ENCODE results near the gene C9orf85.
"Not testable (repeated sequence)": the region's sequence is repeated elsewhere in the genome, so short reads cannot be mapped to it uniquely, and the experiment has no call there.

The C9orf85 gene, protein sequence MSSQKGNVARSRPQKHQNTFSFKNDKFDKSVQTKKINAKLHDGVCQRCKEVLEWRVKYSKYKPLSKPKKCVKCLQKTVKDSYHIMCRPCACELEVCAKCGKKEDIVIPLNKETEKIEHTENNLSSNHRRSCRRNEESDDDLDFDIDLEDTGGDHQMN

DNA sequence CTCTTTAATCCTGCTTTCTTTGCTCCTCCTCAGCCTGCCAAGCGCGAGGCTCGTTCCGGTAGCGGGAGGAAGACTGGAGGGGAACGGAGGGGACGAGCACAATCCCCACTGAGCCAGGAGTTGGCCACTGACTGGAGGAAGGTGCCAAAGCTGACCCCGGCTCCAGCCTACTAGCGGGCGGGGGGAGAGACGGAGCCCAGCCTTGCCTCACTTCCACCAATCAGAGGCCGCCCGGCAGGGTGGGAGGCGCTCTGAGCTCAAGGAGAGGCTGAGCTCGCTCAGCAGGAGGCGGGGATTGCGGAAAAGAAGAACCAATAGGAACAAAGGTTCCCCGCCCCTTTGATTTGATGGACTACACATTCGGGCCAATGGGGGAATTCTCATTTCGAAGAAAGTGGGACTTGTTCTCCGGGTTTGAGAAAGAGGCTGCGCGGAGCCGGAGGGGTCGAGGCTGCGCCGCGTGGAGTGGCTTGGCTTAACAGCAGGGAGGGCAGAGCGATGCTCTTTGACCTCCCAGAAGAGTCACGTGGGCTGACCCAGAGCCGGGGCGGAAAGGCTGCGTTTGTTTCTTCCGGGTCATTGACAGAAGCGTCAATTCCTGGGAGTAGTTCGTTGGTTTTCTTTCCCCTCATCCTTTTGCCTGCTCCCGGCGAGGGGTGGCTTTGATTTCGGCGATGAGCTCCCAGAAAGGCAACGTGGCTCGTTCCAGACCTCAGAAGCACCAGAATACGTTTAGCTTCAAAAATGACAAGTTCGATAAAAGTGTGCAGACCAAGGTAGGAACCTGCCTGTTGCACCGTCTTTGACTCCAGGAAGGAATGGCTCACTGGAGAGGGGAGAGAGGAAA lies at the start of gene C9orf85, which contains the start of gene ABHD17B:
Gene C9orf85 (plus strand): TSS at position 579 of the 847 bp plus-strand sequence. CDS start 96 bp downstream, at position 675.
Gene ABHD17B (minus strand): TSS at position 133 of the 847 bp plus-strand sequence. CDS start 36,113 bp downstream, outside the sequence.
- peak; percentile 90 to 93 (median 92) for DNase-seq (ENCODE audit: low read depth in 3 of 3)

DNA sequence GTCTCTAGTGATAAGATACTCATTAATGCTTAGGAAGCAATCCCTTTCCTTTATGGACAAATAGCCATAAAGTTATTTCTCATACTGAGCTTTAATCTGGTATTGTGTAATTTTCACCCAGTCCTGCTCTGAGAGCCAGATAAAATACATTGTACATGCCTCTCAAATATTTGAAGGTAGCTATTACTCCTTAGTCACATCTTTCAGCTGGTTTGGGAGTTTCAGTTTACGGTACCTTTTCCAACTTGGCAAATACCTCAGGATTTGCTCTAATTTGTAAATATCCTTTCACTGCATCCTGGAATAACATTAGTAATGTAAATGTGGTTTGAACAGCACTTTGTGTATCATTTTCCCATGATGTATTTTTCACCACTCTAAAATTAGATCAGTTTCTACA lies 47.8 kb upstream of the C9orf85 start:
- DNase-seq (ENCODE audit: low read depth in 3 of 3), result no peak

DNA sequence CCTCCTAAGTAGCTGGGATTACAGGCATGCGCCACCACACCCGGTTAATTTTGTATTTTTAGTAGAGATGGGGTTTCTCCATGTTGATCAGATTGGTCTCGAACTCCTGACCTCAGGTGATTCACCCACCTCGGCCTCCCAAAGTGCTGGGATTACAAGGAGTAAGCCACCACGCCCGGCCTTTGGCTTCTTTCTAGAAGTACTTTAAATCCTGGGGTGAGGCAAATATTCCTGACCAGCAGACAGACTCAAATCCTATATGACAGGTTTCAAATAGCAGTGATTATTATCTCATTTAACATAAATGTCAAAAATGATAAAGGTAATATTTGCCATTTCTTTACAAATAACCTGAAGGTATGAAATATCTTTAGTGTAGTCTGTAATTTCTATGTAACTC lies 36.1 kb upstream of the C9orf85 start:
- no peak for DNase-seq (ENCODE audit: low read depth in 3 of 3)

DNA sequence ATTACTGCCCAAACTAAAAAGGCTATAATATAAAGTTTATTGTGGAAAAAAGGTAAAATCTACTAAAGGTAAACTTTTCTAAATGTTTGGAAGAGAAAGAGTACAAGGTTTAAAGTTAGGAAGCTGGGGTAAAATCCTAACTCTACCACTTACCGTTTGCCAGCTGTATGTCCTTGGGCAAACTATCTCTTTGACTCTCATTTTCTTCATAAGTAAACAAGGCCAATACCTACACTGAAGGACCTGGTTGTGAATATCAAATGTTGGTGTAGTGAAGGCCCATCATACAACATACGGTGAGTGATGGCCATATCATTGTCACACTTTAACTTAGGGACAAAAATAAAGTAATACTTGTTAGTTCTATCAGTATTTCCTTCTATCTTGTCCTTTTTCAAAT lies 35.3 kb upstream of the C9orf85 start:
- DNase-seq (ENCODE audit: low read depth in 3 of 3), result no peak

DNA sequence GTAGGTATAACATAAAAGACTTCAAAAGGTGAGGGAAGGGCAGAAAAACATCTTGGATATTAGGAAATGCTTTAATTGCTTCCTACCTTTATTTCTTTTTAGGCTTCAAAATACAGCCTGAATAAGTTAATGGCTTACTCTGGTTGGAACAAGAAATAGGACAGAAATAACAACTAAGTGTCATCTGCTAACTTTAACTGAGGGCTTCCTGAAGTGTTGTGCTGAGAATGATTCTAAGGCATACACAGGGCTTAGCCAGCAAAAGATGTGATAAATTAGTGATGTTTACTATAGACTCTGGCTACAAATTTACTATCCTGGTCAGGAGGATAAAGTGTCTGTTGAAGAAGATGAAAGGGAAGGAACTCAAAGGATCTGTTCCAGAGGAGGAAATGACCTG lies 34.6 kb upstream of the C9orf85 start:
- no peak for DNase-seq (ENCODE audit: low read depth in 3 of 3)

DNA sequence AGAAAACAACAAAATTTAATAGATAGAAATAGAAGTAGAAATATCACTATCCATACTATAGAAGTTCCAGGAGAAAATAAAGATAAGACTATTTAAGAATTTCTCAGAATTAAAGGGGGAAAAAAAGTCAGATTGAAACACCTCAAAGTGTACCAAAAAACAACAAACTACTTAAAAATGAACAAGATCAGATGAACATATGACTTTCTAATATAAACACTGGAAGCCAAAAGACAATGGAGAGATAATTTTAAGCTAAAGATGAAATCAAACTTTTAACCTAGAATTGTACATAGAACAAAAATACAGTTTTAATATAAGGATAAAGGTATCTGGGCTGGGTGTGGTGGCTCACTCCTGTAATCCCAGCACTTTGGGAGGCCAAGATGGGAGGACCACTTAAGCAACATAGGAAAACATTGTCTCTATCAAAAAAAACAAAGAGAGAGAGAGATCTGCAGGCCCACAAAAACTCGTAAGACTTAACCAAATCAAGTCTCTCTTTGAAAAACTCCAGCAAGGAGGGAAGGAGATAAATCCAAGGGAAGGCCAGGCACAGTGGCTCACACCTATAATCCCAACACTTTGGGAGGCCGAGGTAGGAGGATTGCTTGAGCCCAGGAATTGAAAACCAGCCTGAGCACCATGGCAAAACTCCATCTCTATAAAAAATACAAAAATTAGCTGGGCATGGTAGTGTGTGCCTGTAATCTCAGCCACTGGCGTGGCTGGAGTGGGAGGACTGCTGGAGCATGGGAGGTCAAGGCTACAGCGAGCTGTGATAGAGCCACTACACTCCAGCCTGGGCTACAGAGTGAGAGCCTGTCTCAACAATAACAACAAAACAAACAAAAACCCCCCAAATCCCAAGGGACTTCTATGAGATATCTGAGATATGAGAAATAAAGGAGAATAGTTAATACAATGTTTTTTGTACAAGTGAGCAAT lies 32.8 kb upstream of the C9orf85 start:
- no peak for DNase-seq (ENCODE audit: low read depth in 3 of 3)

DNA sequence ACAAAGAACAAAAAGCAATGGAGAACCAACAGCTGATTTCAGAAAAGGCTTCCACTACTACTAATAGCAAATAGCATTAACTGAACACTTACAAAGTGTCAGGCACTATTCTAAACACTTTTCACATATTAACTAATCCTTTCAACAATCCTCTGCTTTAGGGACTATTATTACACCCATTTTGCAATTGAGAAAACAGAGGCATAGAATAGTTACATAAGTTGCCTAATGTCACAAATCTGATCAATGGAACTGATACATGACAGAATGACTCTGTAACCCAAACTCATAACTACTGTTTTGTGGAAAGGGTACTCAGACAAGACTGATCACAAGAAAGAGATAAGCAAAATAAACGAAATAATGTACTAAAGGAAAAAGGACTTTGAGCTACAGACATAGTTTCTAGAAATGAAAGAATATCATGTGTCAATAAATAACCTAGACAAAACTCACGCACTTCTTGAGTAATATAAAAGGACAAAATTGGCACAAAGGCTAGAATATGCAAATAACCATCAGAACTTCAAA lies 31.7 kb upstream of the C9orf85 start:
- no peak for DNase-seq (ENCODE audit: low read depth in 3 of 3)

DNA sequence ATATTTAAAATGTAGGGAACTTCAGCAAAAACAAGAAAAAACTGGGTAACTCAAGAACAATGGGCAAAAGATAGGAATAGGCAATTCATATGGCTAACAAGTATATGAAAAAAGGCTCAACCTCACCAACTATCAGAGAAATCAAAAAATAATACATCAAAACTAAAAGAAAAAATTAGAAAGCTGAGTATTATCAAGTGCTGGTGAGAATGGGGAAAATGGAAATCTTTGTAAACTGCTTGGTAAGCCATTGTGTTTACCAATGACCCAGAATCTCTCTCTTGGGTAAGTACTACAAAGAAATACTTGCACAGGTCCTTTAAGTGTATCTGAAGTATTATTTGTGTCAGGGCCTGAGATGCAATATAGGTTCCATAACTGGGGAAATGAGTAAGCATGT lies 27.4 kb upstream of the C9orf85 start:
- no peak for DNase-seq (ENCODE audit: low read depth in 3 of 3)

DNA sequence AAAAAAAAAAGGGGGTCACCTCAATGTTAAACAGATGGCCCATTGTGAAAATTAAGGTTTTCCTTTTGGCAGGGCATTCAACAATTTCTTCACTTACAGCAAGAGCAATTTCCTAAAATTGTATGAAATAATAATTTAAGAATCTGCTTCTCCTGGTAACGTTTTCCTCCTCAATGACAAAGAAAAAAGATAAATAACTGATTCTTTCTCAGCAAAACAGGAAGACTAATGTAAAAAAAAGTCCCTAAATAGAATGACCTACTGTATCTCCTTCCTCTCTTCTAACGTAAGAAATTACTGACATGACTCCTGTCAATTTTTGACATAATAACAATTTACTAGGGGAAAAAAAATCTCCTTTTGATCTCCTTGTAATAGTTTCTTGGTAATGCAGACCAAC lies 26.0 kb upstream of the C9orf85 start:
- no peak for DNase-seq (ENCODE audit: low read depth in 3 of 3)

DNA sequence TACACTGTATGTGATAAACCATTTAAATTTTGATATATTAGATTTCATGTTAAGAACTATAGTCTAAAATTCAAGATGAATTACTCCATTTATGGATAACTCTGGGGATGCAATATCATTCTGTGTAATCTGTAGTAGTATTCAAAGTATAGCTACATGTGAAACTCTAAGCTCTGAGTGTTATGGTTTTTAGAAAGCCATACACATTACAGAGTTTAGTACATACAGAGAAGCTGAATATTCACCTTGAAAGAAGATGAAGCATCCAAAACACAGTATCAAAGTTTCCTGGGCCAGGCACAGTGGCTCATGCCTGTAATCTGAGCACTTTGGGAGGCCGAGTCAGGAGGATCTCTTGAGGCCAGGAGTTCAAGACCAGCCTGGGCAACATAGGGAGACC lies 25.4 kb upstream of the C9orf85 start:
- no peak for DNase-seq (ENCODE audit: low read depth in 3 of 3)

DNA sequence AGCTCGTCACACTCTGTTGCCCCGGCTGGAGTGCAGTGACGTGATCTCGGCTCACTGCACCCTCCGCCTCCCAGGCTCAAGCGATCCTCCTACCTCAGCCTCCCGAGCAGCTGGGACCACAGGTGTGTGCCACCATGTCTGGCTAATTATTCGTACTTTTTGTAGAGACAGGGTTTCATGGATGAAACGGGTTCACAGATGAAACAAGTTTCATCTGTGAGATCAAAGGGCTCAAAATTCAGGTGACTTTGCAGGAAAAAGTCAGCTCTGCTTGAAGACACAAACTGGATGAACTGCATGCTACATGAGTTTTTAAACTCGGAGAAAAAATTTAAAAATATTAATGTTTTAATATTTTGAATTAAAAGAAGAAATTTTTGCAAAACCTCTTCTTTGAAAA lies 24.9 kb upstream of the C9orf85 start:
- DNase-seq (ENCODE audit: low read depth in 3 of 3), result no peak

DNA sequence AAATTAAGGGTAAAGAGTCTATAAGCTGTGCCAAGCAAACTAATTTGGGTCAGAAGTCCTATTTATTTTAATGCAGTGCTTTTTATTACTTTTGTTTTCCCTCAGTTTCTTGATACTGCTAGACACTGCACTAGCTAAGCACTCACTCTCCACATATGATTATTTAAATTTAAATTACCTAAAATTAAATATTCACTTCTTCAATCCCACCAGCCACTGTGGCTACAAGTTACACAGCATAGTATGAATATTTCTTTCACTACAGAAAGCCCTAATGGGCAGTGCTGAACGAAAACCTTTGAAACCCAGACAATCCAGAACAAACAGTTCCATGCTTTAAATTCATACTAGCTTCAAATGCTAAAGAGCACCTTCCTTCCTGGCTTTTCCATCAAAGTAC lies 24.1 kb upstream of the C9orf85 start:
- DNase-seq (ENCODE audit: low read depth in 3 of 3), result no peak

DNA sequence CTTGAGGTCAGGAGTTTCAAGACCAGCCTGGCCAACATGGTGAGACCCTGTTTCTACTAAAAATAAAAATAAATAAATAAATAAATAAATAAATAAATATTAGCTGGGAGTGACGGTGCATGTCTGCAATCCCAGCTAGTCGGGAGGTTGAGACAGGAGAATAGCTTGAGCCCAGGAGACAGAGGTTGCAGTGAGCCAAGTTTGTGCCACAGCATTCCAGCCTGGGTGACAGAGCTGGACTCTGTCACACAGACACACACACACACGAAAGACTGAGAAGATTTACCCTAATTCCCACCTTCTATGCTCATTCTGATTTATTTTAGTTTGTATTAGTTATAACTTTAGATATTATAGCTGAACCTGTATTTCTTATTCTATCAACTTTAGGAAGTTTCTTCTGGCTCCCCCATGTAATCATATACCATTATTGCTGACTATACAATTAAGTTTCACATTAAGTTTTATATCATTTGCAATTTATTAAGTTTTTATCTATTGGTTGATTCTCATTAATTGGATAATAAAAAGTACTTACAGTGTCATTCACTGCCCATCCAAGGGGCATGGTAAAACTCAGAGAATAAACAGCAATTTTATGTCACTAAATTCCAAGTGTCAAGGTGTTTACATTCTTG lies 21.3 kb upstream of the C9orf85 start:
- DNase-seq (ENCODE audit: low read depth in 3 of 3), result no peak

DNA sequence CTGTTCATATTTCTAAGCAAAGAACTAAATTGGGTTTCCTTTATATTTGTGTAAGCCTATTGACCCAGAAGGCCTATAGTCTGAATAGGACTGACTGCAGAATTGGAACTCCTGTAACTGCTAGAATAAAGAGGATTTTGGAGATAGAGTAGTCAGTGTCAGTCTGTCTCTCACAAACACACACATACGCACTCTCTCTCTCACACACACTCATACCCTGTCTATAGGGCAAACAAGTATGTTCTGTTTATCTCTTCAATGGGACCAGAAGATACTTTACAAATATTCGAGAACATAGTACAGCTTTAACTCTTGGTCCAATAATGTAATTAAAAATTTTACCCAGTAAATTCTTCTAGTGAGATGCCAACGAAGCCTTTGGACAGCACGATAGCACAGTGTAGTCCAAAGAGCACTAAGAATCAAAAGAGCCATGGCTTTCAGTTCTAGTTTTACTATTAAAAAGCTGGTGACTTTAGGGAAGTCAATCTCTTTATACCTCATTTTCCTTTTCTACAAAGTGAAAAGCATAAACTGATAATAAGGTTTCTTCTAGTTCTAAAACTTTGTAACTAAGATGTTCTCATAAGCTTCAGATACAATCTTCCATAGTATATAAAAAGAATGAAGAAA lies 19.8 kb upstream of the C9orf85 start:
- no peak for DNase-seq (ENCODE audit: low read depth in 3 of 3)

DNA sequence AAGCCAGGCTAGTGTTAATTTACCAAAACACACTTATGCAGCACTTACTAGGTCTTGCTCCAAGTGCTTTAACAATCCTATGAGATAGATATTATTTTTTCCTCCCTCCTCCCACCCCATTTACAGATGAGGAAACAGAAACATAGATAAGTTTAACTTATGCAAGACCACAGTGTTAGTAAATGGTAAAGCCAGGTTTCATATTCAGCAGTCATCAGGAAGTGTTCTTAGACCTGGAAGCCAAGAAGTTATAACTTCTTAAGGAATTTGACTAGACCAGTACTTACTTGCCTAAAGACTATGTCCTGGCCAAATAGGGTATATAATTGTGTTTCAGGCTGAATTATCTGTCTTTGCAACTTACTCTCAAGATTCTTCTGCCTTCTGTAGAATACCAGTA lies 16.3 kb upstream of the C9orf85 start:
- DNase-seq (ENCODE audit: low read depth in 3 of 3), result no peak

DNA sequence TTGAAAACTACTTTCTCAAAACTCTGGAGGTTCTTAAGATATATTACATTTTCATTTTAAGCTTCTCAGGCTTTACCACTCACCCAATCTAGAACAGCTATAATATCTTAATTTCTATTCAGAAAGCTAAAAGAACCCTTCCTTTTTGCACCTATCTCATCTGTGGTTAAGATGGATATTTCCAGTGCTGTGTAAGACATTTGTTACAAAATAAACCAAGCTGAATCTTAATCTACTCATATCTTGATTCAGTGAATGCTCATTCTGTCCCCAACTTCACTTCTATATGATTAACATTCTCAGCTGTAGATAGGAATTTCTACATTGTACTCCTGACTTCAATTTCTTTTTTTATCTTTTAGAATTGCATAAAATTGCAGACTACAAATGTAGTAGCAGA lies 15.5 kb upstream of the C9orf85 start:
- no peak for DNase-seq (ENCODE audit: low read depth in 3 of 3)

DNA sequence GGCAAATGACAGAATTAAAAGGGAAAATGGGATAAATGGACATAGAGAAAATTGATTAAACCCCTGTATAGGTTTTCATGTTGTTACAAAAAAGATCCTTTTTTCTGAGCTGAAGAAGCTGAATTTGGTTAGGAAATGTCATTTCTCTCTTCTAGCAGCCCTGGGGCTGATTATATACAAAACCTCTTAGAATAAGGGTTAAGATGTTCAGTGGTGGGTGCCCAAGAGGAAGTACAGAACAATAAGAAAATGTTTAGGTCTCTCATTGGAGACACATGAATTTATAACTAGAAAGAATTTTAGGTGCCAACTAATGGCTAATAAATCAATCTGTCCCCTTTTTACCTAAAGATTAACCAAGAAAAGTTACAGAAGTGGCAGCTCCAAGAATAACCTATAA lies 14.7 kb upstream of the C9orf85 start:
- no peak for DNase-seq (ENCODE audit: low read depth in 3 of 3)

DNA sequence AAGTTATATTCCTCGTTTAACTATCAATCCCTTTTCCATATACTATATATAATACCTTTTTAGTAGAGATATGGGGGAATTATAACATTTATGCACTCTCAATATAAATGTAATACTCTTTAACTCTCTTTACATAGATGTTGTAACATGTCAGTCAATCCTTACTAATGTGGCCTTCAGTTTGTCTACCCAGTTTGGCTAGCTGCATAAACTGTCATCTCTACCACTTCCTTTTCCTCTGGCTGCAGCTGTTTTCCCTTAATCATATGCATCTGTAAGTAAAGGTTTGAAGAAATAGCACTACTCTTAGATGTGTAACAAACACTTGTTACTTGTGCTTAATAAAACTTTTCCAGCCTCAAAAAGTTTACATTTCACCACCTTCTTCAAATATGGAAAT lies 13.9 kb upstream of the C9orf85 start:
- no peak for DNase-seq (ENCODE audit: low read depth in 3 of 3)

DNA sequence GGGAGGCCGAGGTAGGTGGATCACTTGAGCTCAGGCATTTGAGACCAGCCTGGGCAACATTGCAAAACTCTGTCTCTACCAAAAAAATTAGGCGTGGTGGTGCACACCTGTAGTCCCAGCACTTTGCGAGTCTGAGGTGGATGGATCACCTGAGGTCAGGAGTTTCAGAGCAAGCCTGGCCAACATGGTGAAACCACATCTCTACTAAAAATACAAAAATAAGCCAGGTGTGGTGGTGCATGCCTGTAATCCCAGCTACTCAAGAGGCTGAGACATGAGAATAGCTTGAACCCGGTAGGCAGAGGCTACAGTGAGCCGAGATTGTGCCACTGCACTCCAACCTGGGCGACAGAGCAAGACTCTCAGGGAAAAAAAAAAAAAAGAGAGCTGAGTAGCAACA lies 12.7 kb upstream of the C9orf85 start:
- not testable (repeated sequence) for DNase-seq (ENCODE audit: low read depth in 3 of 3)

DNA sequence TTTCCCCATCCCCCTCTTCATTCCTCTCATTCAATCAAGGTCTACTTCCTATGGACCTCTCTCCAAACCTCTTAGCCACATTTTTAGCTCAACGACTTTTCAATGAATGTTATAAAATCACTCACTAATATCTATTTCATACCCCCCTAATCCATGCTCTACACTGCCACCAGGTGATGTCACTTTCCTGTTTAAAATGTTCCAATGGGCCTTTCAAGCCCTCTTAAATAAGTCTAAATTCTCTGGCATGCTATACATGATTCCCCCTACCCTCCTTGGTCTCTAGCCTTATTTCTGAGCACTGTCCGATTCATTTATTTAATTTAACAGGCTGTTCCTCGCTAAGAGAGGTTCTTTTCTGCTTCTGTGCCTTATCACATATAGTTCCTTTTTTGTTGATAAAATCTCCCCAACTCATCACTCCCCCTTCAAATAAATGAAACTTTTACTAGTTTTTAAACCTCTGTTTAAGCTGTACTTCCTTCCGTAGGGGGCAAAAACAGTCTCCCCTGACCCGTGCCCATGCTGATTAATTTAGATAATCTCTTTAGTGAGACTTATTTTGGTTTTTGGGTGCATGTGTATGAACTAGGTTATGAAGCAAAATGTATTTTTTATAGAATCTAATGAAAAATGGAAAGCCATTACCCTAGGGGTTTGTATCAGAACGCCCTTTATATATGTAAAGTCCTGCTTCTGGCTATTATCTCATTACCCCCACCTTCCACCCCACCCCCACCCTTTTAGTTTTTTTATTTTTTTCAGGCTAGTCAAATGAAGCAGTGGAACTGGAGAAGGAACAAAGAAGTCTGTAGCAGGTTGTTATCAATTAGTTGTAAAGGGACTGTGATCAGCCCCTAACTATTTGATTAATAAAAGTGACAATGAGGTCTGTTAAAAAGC lies 9.5 kb upstream of the C9orf85 start:
- DNase-seq (ENCODE audit: low read depth in 3 of 3), result no peak

Data from stimulated activated CD4-positive, alpha-beta T cell treated with anti-CD3 and anti-CD28 coated beads, TNF-alpha, amount 100 ng/mL, for 4 hours (primary cell).